Hepatocyte (in vitro differentiated cells): ENCODE measurements around the gene CMTM3. TPM values are rescaled to one million over a fixed set of nuclear protein-coding genes. Genes with fewer than 3 reads are reported as not detected.
A peak's percentile ranks its signal among the peaks of the same experiment; 100 is the strongest.

Source experiments
- DNase-seq: peaks from one replicate; pipeline ENCODE4 v3.0.0-alpha.2; 2016; ENCODE audit warnings: low spot score
- H2AFZ ChIP-seq: fragments of 200-600 bp; sonication (generic); 2 replicates; pipeline ENCODE4 v1.6.0; 2016; ENCODE audit warnings: antibody characterized with exemption, mild to moderate bottlenecking
- H3K27ac ChIP-seq: fragments of 200-600 bp; sonication (generic); 2 replicates; pipeline ENCODE4 v1.5.1; 2016; ENCODE audit warnings: mild to moderate bottlenecking
- H3K27me3 ChIP-seq: fragments of 200-600 bp; sonication (generic); 2 replicates; pipeline ENCODE4 v1.6.1; 2016
- H3K36me3 ChIP-seq: fragments of 200-600 bp; sonication (generic); replicated peaks from 2 replicates; pipeline ENCODE4 v1.5.1; 2016; ENCODE audit warnings: low read depth; ENCODE audit not compliant: insufficient read depth
- H3K4me1 ChIP-seq: fragments of 200-600 bp; sonication (generic); 2 replicates; pipeline ENCODE4 v1.5.1; 2016; ENCODE audit warnings: mild to moderate bottlenecking, moderate library complexity; ENCODE audit not compliant: insufficient read depth
- H3K4me2 ChIP-seq: fragments of 200-600 bp; sonication (generic); 2 replicates; pipeline ENCODE4 v1.6.0; 2016
- H3K4me3 ChIP-seq: fragments of 200-600 bp; sonication (generic); 2 replicates; pipeline ENCODE4 v1.5.1; 2016; ENCODE audit warnings: mild to moderate bottlenecking
- H3K79me2 ChIP-seq: fragments of 200-600 bp; sonication (generic); 2 replicates; pipeline ENCODE4 v1.6.0; 2017; ENCODE audit warnings: mild to moderate bottlenecking
- H3K9me2 ChIP-seq: fragments of 200-600 bp; sonication (generic); replicated peaks from 2 replicates; pipeline ENCODE4 v1.6.0; 2017; ENCODE audit warnings: mild to moderate bottlenecking; ENCODE audit not compliant: insufficient read depth
- H3K9me3 ChIP-seq: fragments of 200-600 bp; sonication (generic); 2 replicates; pipeline ENCODE4 v1.5.1; 2016; ENCODE audit warnings: low read depth, mild to moderate bottlenecking
- H4K20me1 ChIP-seq: fragments of 200-600 bp; sonication (generic); 2 replicates; pipeline ENCODE4 v1.6.0; 2016; ENCODE audit warnings: mild to moderate bottlenecking; ENCODE audit not compliant: insufficient read depth, poor library complexity, severe bottlenecking
- EZH2 ChIP-seq: fragments of 200-600 bp; sonication (generic); IDR thresholded peaks from 2 replicates; pipeline ENCODE4 v1.6.1; 2016; ENCODE audit warnings: antibody characterized with exemption, mild to moderate bottlenecking, borderline replicate concordance
- EZH2phosphoT487 ChIP-seq: fragments of 200-600 bp; sonication (generic); IDR thresholded peaks from one replicate; pipeline ENCODE4 v1.6.1; 2018; ENCODE audit warnings: antibody characterized with exemption, mild to moderate bottlenecking, low read depth, moderate library complexity; ENCODE audit not compliant: unreplicated experiment, severe bottlenecking
- WGBS: methylation state at CpG from one replicate; pipeline ENCODE4 v1.1.6; 2016; ENCODE audit warnings: low lambda C conversion rate; ENCODE audit errors: missing lambda C conversion rate; 5-methylcytosine and 5-hydroxymethylcytosine counted together
- polyA plus RNA-seq: library from polyadenylated mRNA; unstranded; fragments of >200 nt; fragmentation: Nextera tagmentation; extraction: Ambion mirVana; gene quantifications from 2 replicates; pipeline ENCODE4 v1.2.1, GENCODE V29; 2016
- total RNA-seq: library from RNA; depleted of rRNA; stranded (reverse); fragments of >200 nt; gene quantifications from 2 replicates; pipeline ENCODE4 v1.2.3, GENCODE V29; 2014
- TF ChIP-seq, protein P1 (sequence below): fragments of 200-600 bp; sonication (generic); IDR thresholded peaks from 2 replicates; pipeline ENCODE4 v1.5.1; 2016; ENCODE audit warnings: antibody characterized with exemption, mild to moderate bottlenecking; ENCODE audit not compliant: poor library complexity

Gene CMTM3
- total and polyA plus RNA-seq, 2 experiments from 2014 or later, result 32.5 to 55.1 TPM

DNA sequence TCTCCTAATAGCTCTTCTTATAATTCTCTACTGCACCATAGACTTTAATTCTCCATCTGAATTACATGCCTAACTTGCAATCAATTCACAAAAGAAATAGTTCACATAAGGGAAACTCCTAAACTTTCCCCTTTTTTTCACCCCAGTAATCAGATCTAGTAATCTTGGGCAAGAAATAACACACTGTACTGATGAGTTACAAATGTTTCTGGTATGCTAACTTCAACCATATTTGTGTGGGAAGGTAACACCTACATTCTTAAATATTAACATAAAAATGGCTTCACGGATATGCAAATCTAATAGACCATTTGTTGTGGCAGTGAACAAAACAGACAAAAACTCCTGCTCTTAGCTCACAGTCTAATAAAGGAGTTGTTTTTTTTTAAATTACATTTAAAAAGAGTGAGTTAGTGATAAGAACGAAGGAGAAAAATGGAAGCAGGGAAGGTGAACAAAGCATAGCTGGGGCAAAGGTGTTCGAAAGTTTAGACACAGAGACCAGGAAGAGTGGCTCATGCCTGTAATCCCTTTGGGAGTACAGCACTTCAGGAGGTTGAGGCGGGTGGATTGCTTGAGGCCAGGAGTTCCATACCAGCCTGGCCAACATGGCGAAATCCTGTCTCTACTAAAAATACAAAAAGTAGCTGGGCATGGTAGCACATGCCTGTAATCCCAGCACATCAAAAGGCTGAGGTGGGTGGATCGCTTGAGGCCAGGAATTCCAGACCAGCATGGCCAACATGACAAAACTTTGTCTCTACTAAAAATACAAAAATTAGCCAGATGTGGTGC is 34.8 kb downstream of the CMTM3 start:
- no peaks in the 10 kb centered on the region for H3K9me3 ChIP-seq
- no peaks in the 10 kb centered on the region for H4K20me1 ChIP-seq
- H3K79me2 ChIP-seq, result peaks cover 47% of the 10 kb centered on the region
- H2AFZ ChIP-seq, result no peak overlapping the region
- no peak for DNase-seq
- no peak overlapping the region for H3K4me3 ChIP-seq
- H3K4me1 ChIP-seq, result no peaks in the 10 kb centered on the region
- H3K36me3 ChIP-seq, result no peaks in the 10 kb centered on the region
- no peaks in the 10 kb centered on the region for H3K27me3 ChIP-seq
- TF ChIP-seq EZH2phosphoT487 (no peak), EZH2 (no peak)
- no peak overlapping the region for H3K4me2 ChIP-seq
- H3K9me2 ChIP-seq, result no peaks in the 10 kb centered on the region
- 78% methylated on average over 6 of the region's 6 CpGs for WGBS
- H3K27ac ChIP-seq, result peak overlapping the region; percentile 37

DNA sequence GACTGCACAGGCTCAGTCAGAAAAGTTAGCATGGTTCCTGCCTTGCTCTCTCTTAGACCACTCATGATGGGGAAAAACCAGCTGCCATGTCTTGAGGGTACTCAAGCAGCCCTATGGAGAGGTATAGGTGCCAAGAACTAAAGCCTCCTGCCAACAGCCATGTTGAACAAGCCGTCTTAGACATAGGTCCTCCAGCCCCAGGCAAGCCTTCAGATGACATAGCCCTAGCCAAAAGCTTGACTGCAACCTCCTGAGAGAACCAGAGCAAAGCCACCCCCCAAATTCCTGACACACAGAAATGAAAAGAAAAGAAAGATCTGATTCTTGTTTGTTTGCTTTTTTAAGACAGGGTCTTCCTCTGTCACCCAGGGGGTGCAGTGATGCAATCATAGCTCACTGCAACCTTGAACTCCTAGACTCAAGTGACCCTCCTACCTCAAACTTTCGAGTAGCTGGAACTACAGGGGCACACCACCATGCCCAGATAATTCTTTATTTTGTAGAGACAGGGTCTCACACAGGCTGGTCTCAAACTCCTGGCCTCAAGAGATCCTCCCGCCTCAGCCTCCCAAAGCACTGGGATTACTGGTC is 36.3 kb downstream of the CMTM3 start:
- whole genome bisulfite sequencing, result 94% methylated on average over 3 of the region's 3 CpGs
- no peaks in the 10 kb centered on the region for H3K36me3 ChIP-seq

DNA sequence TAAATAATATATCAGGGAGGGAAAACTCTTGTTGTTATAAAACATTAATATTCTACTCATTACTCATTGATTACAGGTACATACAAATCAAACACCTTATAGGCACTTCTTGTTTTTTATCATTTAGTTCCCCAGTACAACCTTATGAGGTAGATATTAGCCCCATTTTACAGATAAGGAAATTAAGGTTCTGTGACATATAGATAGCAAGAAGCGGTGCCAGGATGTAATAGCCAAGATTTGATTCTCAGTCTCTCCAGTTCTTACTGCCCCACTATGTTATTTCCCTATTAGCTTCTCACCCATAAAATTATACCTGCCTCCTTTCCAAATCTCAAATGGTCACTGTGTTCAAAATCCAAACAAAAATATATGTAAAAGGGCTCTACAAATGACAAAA is 36.9 kb downstream of the CMTM3 start:
- WGBS, result 86% methylated on average over 1 of the region's 1 CpG
- H3K27ac ChIP-seq, result no peak overlapping the region
- no peak for DNase-seq
- peaks cover 66% of the 10 kb centered on the region for H3K79me2 ChIP-seq
- no peaks in the 10 kb centered on the region for H3K9me3 ChIP-seq
- H3K27me3 ChIP-seq, result no peaks in the 10 kb centered on the region
- H3K4me2 ChIP-seq, result no peak overlapping the region
- no peaks in the 10 kb centered on the region for H3K36me3 ChIP-seq
- TF ChIP-seq, protein P1, sequence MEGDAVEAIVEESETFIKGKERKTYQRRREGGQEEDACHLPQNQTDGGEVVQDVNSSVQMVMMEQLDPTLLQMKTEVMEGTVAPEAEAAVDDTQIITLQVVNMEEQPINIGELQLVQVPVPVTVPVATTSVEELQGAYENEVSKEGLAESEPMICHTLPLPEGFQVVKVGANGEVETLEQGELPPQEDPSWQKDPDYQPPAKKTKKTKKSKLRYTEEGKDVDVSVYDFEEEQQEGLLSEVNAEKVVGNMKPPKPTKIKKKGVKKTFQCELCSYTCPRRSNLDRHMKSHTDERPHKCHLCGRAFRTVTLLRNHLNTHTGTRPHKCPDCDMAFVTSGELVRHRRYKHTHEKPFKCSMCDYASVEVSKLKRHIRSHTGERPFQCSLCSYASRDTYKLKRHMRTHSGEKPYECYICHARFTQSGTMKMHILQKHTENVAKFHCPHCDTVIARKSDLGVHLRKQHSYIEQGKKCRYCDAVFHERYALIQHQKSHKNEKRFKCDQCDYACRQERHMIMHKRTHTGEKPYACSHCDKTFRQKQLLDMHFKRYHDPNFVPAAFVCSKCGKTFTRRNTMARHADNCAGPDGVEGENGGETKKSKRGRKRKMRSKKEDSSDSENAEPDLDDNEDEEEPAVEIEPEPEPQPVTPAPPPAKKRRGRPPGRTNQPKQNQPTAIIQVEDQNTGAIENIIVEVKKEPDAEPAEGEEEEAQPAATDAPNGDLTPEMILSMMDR, result no peak
- TF ChIP-seq EZH2 (no peak), EZH2phosphoT487 (no peak)
- H3K4me3 ChIP-seq, result no peak overlapping the region
- H3K9me2 ChIP-seq, result no peaks in the 10 kb centered on the region
- H3K4me1 ChIP-seq, result no peaks in the 10 kb centered on the region
- no peaks in the 10 kb centered on the region for H4K20me1 ChIP-seq
- no peak overlapping the region for H2AFZ ChIP-seq

More for the DNA sequence above, 36.3 kb downstream of the CMTM3 start:
- Histone ChIP-seq H3K4me2 (no peak overlapping the region), H3K79me2 (peaks cover 61% of the 10 kb centered on the region), H3K4me1 (no peaks in the 10 kb centered on the region), H3K27me3 (no peaks in the 10 kb centered on the region), H3K9me2 (no peaks in the 10 kb centered on the region), H3K4me3 (no peak overlapping the region), H3K27ac (no peak overlapping the region), H4K20me1 (no peaks in the 10 kb centered on the region), H2AFZ (no peak overlapping the region), H3K9me3 (no peaks in the 10 kb centered on the region)
- no peak for TF ChIP-seq EZH2
- no peak for TF ChIP-seq EZH2phosphoT487
- TF ChIP-seq, protein P1, result no peak
- DNase-seq, result no peak

DNA sequence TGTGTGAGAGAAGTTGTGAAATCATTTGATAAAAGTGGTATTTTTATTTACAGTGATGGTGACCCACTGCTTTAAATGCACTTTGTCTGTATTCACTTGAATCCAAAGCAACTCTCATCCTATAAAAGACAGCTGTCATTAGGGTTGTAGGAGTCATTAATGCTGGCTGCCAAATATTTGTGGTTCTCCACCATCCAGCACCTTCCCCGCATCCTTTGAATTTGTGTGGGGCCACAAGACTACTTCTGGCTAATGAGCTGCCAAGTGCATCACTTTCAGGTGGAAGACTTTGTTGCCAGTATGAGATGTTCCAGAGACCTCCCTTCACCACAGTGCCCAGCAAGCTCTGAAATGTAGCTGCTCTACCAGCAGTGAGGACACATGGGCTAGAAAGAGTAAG is 43.4 kb downstream of the CMTM3 start:
- H3K4me1 ChIP-seq, result no peaks in the 10 kb centered on the region
- H3K4me2 ChIP-seq, result no peak overlapping the region
- H4K20me1 ChIP-seq, result peaks cover 13% of the 10 kb centered on the region
- H3K79me2 ChIP-seq, result peaks cover 84% of the 10 kb centered on the region
- H3K27ac ChIP-seq, result no peak overlapping the region
- H3K9me2 ChIP-seq, result no peaks in the 10 kb centered on the region
- H3K36me3 ChIP-seq, result no peaks in the 10 kb centered on the region
- no peak for DNase-seq
- H3K9me3 ChIP-seq, result no peaks in the 10 kb centered on the region
- no peak for TF ChIP-seq EZH2phosphoT487
- WGBS, result 90% methylated on average over 1 of the region's 1 CpG
- no peak overlapping the region for H3K4me3 ChIP-seq
- H2AFZ ChIP-seq, result no peak overlapping the region
- H3K27me3 ChIP-seq, result no peaks in the 10 kb centered on the region
